MCF 10A (cell line): ENCODE measurements around the gene TMBIM1. TPM values are rescaled to one million over a fixed set of nuclear protein-coding genes. Genes with fewer than 3 reads are reported as not detected.
"Not testable (repeated sequence)": the region's sequence is repeated elsewhere in the genome, so short reads cannot be mapped to it uniquely, and the experiment has no call there.

ENCODE experiments used
- BruUV-seq: library from RNA; stranded (reverse); fragments of 400-500 nt; replicated peaks from 2 replicates; lab custom pipeline; 2021; lab: Mats Ljungman, UMichigan
- CTCF ChIA-PET: fragments of 300-600 bp; sonication (Branson Sonifier 250); formaldehyde crosslinking; extraction: SDS; loops from one replicate; lab custom pipeline; 2021; ENCODE audit warnings: antibody characterized with exemption, inconsistent platforms; lab: Yijun Ruan, JAX
- POLR2A ChIA-PET: fragments of 300-600, 350-650 bp; sonication (Branson Sonifier 250); formaldehyde crosslinking; extraction: SDS; loops from one replicate; lab custom pipeline; 2020; ENCODE audit warnings: antibody characterized with exemption, inconsistent platforms; lab: Yijun Ruan, JAX
- DNase-seq: peaks from one replicate; pipeline ENCODE4 v3.0.0-alpha.2; 2018; ENCODE audit not compliant: unreplicated experiment
- H3K27ac Mint-ChIP-seq: one replicate; pipeline ENCODE4 v1.8.0; 2022; ENCODE audit warnings: mild to moderate bottlenecking, low read depth, mixed read lengths; ENCODE audit not compliant: unreplicated experiment
- H3K27me3 Mint-ChIP-seq: one replicate; pipeline ENCODE4 v1.8.0; 2022; ENCODE audit warnings: mixed read lengths; ENCODE audit not compliant: insufficient read depth, unreplicated experiment
- H3K36me3 Mint-ChIP-seq: one replicate; pipeline ENCODE4 v1.8.0; 2022; ENCODE audit warnings: mild to moderate bottlenecking, moderate library complexity, mixed read lengths; ENCODE audit not compliant: insufficient read depth, unreplicated experiment
- H3K4me1 Mint-ChIP-seq: one replicate; pipeline ENCODE4 v1.8.0; 2022; ENCODE audit warnings: mixed read lengths; ENCODE audit not compliant: insufficient read depth, unreplicated experiment
- H3K4me3 Mint-ChIP-seq: one replicate; pipeline ENCODE4 v1.8.0; 2022; ENCODE audit warnings: mild to moderate bottlenecking, moderate library complexity, mixed read lengths; ENCODE audit not compliant: unreplicated experiment
- H3K9me3 Mint-ChIP-seq: one replicate; pipeline ENCODE4 v1.8.0; 2022; ENCODE audit warnings: mixed read lengths; ENCODE audit not compliant: unreplicated experiment
- intact Hi-C: fragments of 100-400 bp; cut with micrococcal nuclease; formaldehyde crosslinking; loops from 2 replicates; pipeline ENCODE4 v1.14.1; 2022
- total RNA-seq: library from RNA; stranded (reverse); gene quantifications from 2 replicates; pipeline ENCODE4 v1.2.3, GENCODE V29; 2022
- TF ChIP-seq, protein P1 (sequence below): fragments of 200-600 bp; IDR thresholded peaks from one replicate; pipeline ENCODE4 v1.8.0; 2022; ENCODE audit warnings: antibody characterized with exemption, mild to moderate bottlenecking; ENCODE audit not compliant: unreplicated experiment

Gene TMBIM1
- total RNA-seq, 1 experiment from 2014 or later, result 107 TPM

GRCh38 chr2:218273908-218274249 lies 18.4 kb downstream of the TMBIM1 start:
- intact Hi-C loops, result no loop called here
- H3K36me3 Mint-ChIP-seq, result peaks cover 76% of the 10 kb centered on the region
- TF ChIP-seq, protein P1, sequence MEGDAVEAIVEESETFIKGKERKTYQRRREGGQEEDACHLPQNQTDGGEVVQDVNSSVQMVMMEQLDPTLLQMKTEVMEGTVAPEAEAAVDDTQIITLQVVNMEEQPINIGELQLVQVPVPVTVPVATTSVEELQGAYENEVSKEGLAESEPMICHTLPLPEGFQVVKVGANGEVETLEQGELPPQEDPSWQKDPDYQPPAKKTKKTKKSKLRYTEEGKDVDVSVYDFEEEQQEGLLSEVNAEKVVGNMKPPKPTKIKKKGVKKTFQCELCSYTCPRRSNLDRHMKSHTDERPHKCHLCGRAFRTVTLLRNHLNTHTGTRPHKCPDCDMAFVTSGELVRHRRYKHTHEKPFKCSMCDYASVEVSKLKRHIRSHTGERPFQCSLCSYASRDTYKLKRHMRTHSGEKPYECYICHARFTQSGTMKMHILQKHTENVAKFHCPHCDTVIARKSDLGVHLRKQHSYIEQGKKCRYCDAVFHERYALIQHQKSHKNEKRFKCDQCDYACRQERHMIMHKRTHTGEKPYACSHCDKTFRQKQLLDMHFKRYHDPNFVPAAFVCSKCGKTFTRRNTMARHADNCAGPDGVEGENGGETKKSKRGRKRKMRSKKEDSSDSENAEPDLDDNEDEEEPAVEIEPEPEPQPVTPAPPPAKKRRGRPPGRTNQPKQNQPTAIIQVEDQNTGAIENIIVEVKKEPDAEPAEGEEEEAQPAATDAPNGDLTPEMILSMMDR, result no peak
- H3K4me3 Mint-ChIP-seq, result no peak overlapping the region
- BruUV-seq, result no TSS peak
- POLR2A ChIA-PET, result interaction anchor here (4.2 to 8.0 kb wide), 3 partner anchors 13 to 123 kb away, joined by 57 to 390 read pairs (median 71); partner anchors contain the start of gene TMBIM1
- H3K4me1 Mint-ChIP-seq, result peaks cover 35% of the 10 kb centered on the region
- H3K27me3 Mint-ChIP-seq, result no peaks in the 10 kb centered on the region
- H3K9me3 Mint-ChIP-seq, result no peaks in the 10 kb centered on the region
- no peak for DNase-seq
- CTCF ChIA-PET, result interaction anchor here (1.1 to 7.7 kb wide), 8 partner anchors 10 to 121 kb away, joined by 3 to 215 read pairs (median 33); partner anchors contain the start of genes CATIP and TMBIM1
- peak overlapping the region; percentile 59 for H3K27ac Mint-ChIP-seq

DNA sequence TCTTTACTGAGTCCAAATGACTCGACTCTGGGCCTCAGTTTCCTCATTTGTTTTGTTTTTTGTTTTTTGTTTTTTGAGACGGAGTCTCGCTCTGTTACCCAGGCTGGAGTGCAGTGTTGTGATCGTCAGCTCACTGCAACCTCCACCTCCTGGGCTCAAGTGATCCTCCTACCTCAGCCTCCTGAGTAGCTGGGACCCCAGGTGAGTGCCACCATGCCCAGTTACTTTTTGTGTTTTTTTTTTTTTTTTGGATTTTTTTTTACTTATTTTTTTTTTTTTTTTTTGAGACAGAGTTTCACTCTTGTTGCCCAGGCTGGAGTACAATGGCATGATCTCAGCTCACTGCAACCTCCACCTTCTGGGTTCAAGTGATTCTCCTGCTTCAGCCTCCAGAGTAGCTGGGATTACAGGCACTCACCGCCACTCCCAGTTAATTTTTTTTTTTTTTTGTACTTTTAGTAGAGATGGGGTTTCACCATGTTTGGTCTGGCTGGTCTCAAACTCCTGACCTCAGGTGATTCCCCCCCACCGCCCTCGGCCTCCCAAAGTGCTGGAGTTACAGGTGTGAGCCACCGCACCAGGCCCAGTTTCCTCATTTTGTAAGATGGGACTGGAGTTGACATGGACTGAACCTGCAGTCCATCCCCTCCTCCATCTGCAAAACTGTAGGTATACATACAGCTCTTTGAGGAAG lies 18.9 kb downstream of the TMBIM1 start:
- peak overlapping the region; percentile 97 for H3K4me3 Mint-ChIP-seq
- H3K27ac Mint-ChIP-seq, result peak overlapping the region; percentile 88

GRCh38 chr2:218272531-218273212 lies 19.6 kb downstream of the TMBIM1 start:
- Mint-ChIP-seq H3K36me3 (peaks cover 79% of the 10 kb centered on the region), H3K27ac (peak overlapping the region; percentile 88)

More for the DNA sequence above, 18.9 kb downstream of the TMBIM1 start:
- H3K9me3 Mint-ChIP-seq, intact Hi-C loops, DNase-seq, BruUV-seq, H3K27me3 Mint-ChIP-seq: not testable (repeated sequence)
- ChIA-PET CTCF (interaction anchor here (0.5 to 7.7 kb wide), 19 partner anchors 11 to 181 kb away, joined by 3 to 215 read pairs (median 4); partner anchors contain the start of genes CATIP, CTDSP1 and TMBIM1), POLR2A (interaction anchor here (0.7 to 8.0 kb wide), 8 partner anchors 14 to 296 kb away, joined by 3 to 390 read pairs (median 6); partner anchors contain the start of genes ARPC2 and TMBIM1)
- Mint-ChIP-seq H3K36me3 (peaks cover 74% of the 10 kb centered on the region), H3K4me1 (peaks cover 35% of the 10 kb centered on the region)

More at GRCh38 chr2:218272531-218273212, 19.6 kb downstream of the TMBIM1 start:
- peak; percentile 96 for DNase-seq
- no TSS peak for BruUV-seq
- TF ChIP-seq, protein P1, result peak; percentile 88
- H3K4me1 Mint-ChIP-seq, result peaks cover 35% of the 10 kb centered on the region
- no peaks in the 10 kb centered on the region for H3K9me3 Mint-ChIP-seq
- H3K4me3 Mint-ChIP-seq, result peak overlapping the region; percentile 97
- intact Hi-C loops, result loop anchor here (1.0 kb wide), 5 partner anchors 12 to 124 kb away; partner anchors contain the start of gene CATIP
- POLR2A ChIA-PET, result interaction anchor here (0.7 to 8.0 kb wide), 11 partner anchors 14 to 297 kb away, joined by 3 to 390 read pairs (median 7); partner anchors contain the start of genes ARPC2 and TMBIM1
- CTCF ChIA-PET, result interaction anchor here (0.6 to 7.7 kb wide), 24 partner anchors 12 to 194 kb away, joined by 3 to 215 read pairs (median 4); partner anchors contain the start of genes ARPC2, CATIP, CTDSP1 and GPBAR1
- H3K27me3 Mint-ChIP-seq, result no peaks in the 10 kb centered on the region
